Prostate gland (tissue), 2 donors: Measurements from ENCODE around the gene STC2. TPM values are rescaled to one million over a fixed set of nuclear protein-coding genes. Genes with fewer than 3 reads are reported as not detected.

Experiments
- DNase-seq: peaks from one replicate; pipeline ENCODE4 v3.0.0-alpha.2; 2019; ENCODE audit warnings: low spot score
- H3K27ac ChIP-seq, 2 donors: fragments of 200-600 bp; sonication (generic); 2 replicates each; pipeline ENCODE4 v1.5.1; 2017 to 2019
- H3K27me3 ChIP-seq: fragments of 200-600 bp; sonication (generic); replicated peaks from 2 replicates; pipeline ENCODE4 v1.5.1; 2019; ENCODE audit not compliant: insufficient read depth
- H3K36me3 ChIP-seq, 2 donors: fragments of 200-600 bp; sonication (generic); 1 replicate in 1 of 2; 2 replicates in 1 of 2; pipeline versions ENCODE4 v1.5.1 to v1.8.1; 2017 to 2019
- H3K4me1 ChIP-seq: fragments of 200-600 bp; sonication (generic); replicated peaks from 2 replicates; pipeline ENCODE4 v1.5.1; 2019
- H3K4me3 ChIP-seq, 2 donors: fragments of 200-600 bp; sonication (generic); 2 replicates each; pipeline ENCODE4 v1.5.1; 2017 to 2019
- H3K9me3 ChIP-seq: fragments of 200-600 bp; sonication (generic); 2 replicates; pipeline ENCODE4 v1.5.1; 2017
- CTCF ChIP-seq, 4 experiments: fragments of 200-600 bp in 2 of 4; fragments of 450-650 bp in 2 of 4; sonication (generic) in 2 of 4; IDR thresholded peaks; 1 replicate in 3 of 4; 2 replicates in 1 of 4; pipeline ENCODE4 v1.5.1; 2016 to 2019; ENCODE audit warnings: antibody characterized with exemption in 4 of 4, mild to moderate bottlenecking in 2 of 4, moderate library complexity in 2 of 4
- POLR2A ChIP-seq: fragments of 450-650 bp; IDR thresholded peaks from one replicate; pipeline ENCODE4 v1.6.1; 2016; ENCODE audit warnings: antibody characterized with exemption, mild to moderate bottlenecking
- POLR2AphosphoS5 ChIP-seq: sonication (generic); formaldehyde crosslinking; IDR thresholded peaks from one replicate; pipeline ENCODE4 v1.6.1; 2017; ENCODE audit warnings: antibody characterized with exemption
- WGBS: methylation state at CpG from one replicate; pipeline ENCODE4 v1.1.5; 2018; 5-methylcytosine and 5-hydroxymethylcytosine counted together
- intact Hi-C: fragments of 100-400 bp; cut with DNase I; formaldehyde crosslinking; loops from one replicate; pipeline ENCODE4 v1.14.2; 2022
- total RNA-seq, 2 donors: library from RNA; depleted of rRNA; stranded (reverse); fragments of >200 nt; gene quantifications; one replicate each; pipeline ENCODE4 v1.1.0, GENCODE V29; 2016

STC2 gene
- total RNA-seq, 2 donors from 2014 or later, result 0.82 to 6.7 TPM

GRCh38 chr5:173282916-173283315 is 45.3 kb downstream of the STC2 start:
- H3K9me3 ChIP-seq, result no peaks in the 10 kb centered on the region
- WGBS, result 80% methylated on average over 10 of the region's 10 CpGs
- TF ChIP-seq POLR2A (no peak), CTCF (IDR thresholded peaks at IDR 0.05) (no peak), POLR2AphosphoS5 (no peak)
- no peaks in the 10 kb centered on the region for H3K27me3 ChIP-seq
- intact Hi-C loops, result loop anchor here (5.0 to 10.0 kb wide), 2 partner anchors 306 to 568 kb away; no protein-coding TSS in a partner anchor
- no peak overlapping the region for H3K27ac ChIP-seq
- no peak overlapping the region for H3K4me3 ChIP-seq
- H3K4me1 ChIP-seq, result no peaks in the 10 kb centered on the region
- H3K36me3 ChIP-seq, result no peaks in the 10 kb centered on the region
- no peak for DNase-seq

GRCh38 chr5:173281910-173282309 is 46.3 kb downstream of the STC2 start:
- intact Hi-C loops, result loop anchor here (5.0 to 10.0 kb wide), 2 partner anchors 305 to 567 kb away; no protein-coding TSS in a partner anchor
- H3K4me3 ChIP-seq, result no peak overlapping the region
- no peaks in the 10 kb centered on the region for H3K9me3 ChIP-seq
- no peaks in the 10 kb centered on the region for H3K4me1 ChIP-seq
- no peak overlapping the region for H3K27ac ChIP-seq
- WGBS, result 18% methylated on average over 6 of the region's 6 CpGs
- H3K27me3 ChIP-seq, result no peaks in the 10 kb centered on the region
- no peak for TF ChIP-seq POLR2A
- no peak for TF ChIP-seq POLR2AphosphoS5
- no peak for DNase-seq
- H3K36me3 ChIP-seq, result no peaks in the 10 kb centered on the region

- no peaks in the 10 kb centered on the region for H3K27me3 ChIP-seq
- no peak overlapping the region for H3K4me3 ChIP-seq
- intact Hi-C loops, result loop anchor here (10.0 kb wide), 1 partner anchor 114 kb away; no protein-coding TSS in a partner anchor
- TF ChIP-seq CTCF (IDR thresholded peaks at IDR 0.05) (no peak), POLR2AphosphoS5 (no peak), POLR2A (no peak)
- WGBS, result 95% methylated on average over 5 of the region's 5 CpGs
- no peaks in the 10 kb centered on the region for H3K9me3 ChIP-seq
- no peak overlapping the region for H3K27ac ChIP-seq
- no peaks in the 10 kb centered on the region for H3K4me1 ChIP-seq
- no peak for DNase-seq
- no peaks in the 10 kb centered on the region for H3K36me3 ChIP-seq
Measured at GRCh38 chr5:173279166-173279565, 49.0 kb downstream of the STC2 start.

GRCh38 chr5:173278641-173279040 is 49.6 kb downstream of the STC2 start:
- no peaks in the 10 kb centered on the region for H3K36me3 ChIP-seq
- no peak for DNase-seq
- no peaks in the 10 kb centered on the region for H3K27me3 ChIP-seq
- intact Hi-C loops, result loop anchor here (10.0 kb wide), 1 partner anchor 114 kb away; no protein-coding TSS in a partner anchor
- no peak overlapping the region for H3K4me3 ChIP-seq
- no peaks in the 10 kb centered on the region for H3K9me3 ChIP-seq
- no peak overlapping the region for H3K27ac ChIP-seq
- WGBS, result 77% methylated on average over 5 of the region's 5 CpGs
- H3K4me1 ChIP-seq, result no peaks in the 10 kb centered on the region
- TF ChIP-seq POLR2AphosphoS5 (no peak), CTCF (IDR thresholded peaks at IDR 0.05) (no peak), POLR2A (no peak)

GRCh38 chr5:173278172-173278571 is 50.0 kb downstream of the STC2 start:
- DNase-seq, result no peak
- H3K9me3 ChIP-seq, result no peaks in the 10 kb centered on the region
- intact Hi-C loops, result loop anchor here (10.0 kb wide), 1 partner anchor 113 kb away; no protein-coding TSS in a partner anchor
- H3K27ac ChIP-seq, result no peak overlapping the region
- no peaks in the 10 kb centered on the region for H3K36me3 ChIP-seq
- H3K27me3 ChIP-seq, result no peaks in the 10 kb centered on the region
- H3K4me1 ChIP-seq, result no peaks in the 10 kb centered on the region
- TF ChIP-seq CTCF (IDR thresholded peaks at IDR 0.05) (no peak), POLR2AphosphoS5 (no peak), POLR2A (no peak)
- H3K4me3 ChIP-seq, result no peak overlapping the region
- WGBS, result 67% methylated on average over 9 of the region's 9 CpGs
